Measurements from ENCODE around the gene CEP72.
"Not testable (repeated sequence)": the region's sequence is repeated elsewhere in the genome, so short reads cannot be mapped to it uniquely, and the experiment has no call there.

DNA sequence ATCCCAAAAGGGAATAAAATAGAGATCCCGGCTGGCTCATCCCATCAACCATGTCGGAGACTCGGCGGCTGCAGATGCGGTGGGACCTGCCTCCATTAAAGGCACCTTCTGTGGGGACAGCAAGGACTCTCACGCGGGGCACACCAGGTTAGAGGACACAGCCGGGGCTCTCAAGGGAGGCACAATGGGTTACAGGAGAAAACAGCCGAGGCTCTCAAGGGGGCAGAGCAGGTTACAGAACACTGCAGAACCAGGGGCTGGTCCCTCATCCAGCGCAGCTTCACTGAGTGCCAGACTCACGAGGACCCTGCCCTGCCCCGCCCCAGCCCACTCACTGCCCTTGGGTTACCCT, 74.0 kb downstream of the CEP72 start:
- TF ChIP-seq RAD21 (IDR thresholded peaks at IDR 0.05; ENCODE audit: insufficient read depth, low read depth, low read length); FOXM1 (IDR thresholded peaks at IDR 0.05; ENCODE audit: low read depth, low read length); EP300 (IDR thresholded peaks at IDR 0.05; ENCODE audit: borderline replicate concordance in 1 of 2, control insufficient read depth in 1 of 2, low read depth in 2 of 2, low read length in 2 of 2): not testable (repeated sequence)

Measured in GM12878 (cell line).